ENCODE data around the gene BEND6. TPM values are rescaled to one million over a fixed set of nuclear protein-coding genes. Genes with fewer than 3 reads are reported as not detected.

Gene BEND6
- total and polyA plus RNA-seq, 4 donors = under 0.01 to 0.14 (median 0.03) TPM; not detected in 1

DNA sequence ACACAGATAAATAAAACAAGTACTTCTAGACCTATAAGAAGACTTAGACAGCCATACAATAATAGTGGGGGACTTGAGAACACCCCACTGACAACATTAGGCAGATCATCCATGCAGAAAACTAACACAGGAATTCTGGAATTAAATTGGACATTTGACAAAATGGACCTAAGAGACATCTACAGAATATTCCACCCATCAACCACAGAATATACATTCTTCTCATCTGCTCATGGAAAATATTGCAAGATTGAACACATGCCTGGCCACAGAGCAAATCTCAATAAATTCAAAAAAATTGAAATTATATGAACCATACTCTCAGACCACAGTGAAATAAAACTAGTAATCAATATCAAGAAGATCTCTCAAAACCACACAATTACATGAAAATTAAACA lies 47.3 kb downstream of the BEND6 start:
- peaks cover 0 to 4% (median under 1%) of the 10 kb centered on the region in 4 donors for H3K9me3 ChIP-seq (ENCODE audit: control insufficient read depth in 4 of 4, low read length in 3 of 4)
- DNase-seq (ENCODE audit: low spot score) = no peak

DNA sequence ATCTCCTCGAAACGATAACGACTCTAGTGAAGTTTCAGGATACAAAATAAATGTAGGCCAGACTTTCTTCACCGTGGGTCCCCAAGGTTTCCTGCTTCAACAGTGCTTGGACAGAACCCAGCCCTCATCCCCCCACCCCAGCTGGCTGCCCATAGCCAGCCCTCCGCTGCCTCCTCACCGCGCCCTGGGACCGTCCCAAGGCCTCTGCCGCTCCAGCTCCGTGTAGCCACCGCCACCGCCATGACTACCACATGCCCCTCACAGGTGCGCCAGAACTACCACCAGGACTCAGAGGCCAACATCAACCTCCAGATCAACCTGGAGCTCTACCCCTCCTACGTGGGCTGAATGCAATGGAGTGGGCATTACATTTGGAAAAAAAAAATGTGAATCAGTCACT lies 49.4 kb downstream of the BEND6 start:
- TF ChIP-seq GABPA (IDR thresholded peaks at IDR 0.05 in 1 of 2, conservative IDR thresholded peaks at IDR 0.05 in 1 of 2) = no peak
- no peak for TF ChIP-seq HNF4A (conservative IDR thresholded peaks at IDR 0.05)
- TF ChIP-seq NR2F2 (IDR thresholded peaks at IDR 0.05) = no peak
- no peak for TF ChIP-seq SP1 (IDR thresholded peaks at IDR 0.05)
- no peak for TF ChIP-seq FOXA1 (IDR thresholded peaks at IDR 0.05)
- no peak for TF ChIP-seq REST (IDR thresholded peaks at IDR 0.05)
- no peak for TF ChIP-seq FOXA2 (IDR thresholded peaks at IDR 0.05)
- TF ChIP-seq, protein P1, sequence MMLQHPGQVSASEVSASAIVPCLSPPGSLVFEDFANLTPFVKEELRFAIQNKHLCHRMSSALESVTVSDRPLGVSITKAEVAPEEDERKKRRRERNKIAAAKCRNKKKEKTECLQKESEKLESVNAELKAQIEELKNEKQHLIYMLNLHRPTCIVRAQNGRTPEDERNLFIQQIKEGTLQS (IDR thresholded peaks at IDR 0.05) = no peak
- TF ChIP-seq HNF4G (IDR thresholded peaks at IDR 0.05) = no peak
- TF ChIP-seq, protein P2, sequence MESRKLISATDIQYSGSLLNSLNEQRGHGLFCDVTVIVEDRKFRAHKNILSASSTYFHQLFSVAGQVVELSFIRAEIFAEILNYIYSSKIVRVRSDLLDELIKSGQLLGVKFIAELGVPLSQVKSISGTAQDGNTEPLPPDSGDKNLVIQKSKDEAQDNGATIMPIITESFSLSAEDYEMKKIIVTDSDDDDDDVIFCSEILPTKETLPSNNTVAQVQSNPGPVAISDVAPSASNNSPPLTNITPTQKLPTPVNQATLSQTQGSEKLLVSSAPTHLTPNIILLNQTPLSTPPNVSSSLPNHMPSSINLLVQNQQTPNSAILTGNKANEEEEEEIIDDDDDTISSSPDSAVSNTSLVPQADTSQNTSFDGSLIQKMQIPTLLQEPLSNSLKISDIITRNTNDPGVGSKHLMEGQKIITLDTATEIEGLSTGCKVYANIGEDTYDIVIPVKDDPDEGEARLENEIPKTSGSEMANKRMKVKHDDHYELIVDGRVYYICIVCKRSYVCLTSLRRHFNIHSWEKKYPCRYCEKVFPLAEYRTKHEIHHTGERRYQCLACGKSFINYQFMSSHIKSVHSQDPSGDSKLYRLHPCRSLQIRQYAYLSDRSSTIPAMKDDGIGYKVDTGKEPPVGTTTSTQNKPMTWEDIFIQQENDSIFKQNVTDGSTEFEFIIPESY (IDR thresholded peaks at IDR 0.05) = no peak
- no peak for TF ChIP-seq RXRA (IDR thresholded peaks at IDR 0.05)
- no peak for TF ChIP-seq MAX (IDR thresholded peaks at IDR 0.05)
- H3K4me1 ChIP-seq (ENCODE audit: control insufficient read depth in 4 of 4, insufficient read depth in 4 of 4, low read length in 3 of 4) = no peaks in the 10 kb centered on the region
- no peak overlapping the region for H3K9ac ChIP-seq (ENCODE audit: low read depth in 1 of 2, low read length in 2 of 2)
- no peak overlapping the region for H3K4me3 ChIP-seq (ENCODE audit: low read depth in 1 of 3, low read length in 3 of 3)
- peaks cover 0 to 2% (median 1%) of the 10 kb centered on the region in 4 donors for H3K27me3 ChIP-seq (ENCODE audit: control insufficient read depth in 4 of 4, insufficient read depth in 4 of 4, low read length in 3 of 4)
- DNase-seq (ENCODE audit: low spot score) = no peak
- 94% methylated on average over 14 of the region's 14 CpGs for WGBS
- peaks cover 0 to 3% (median 0%) of the 10 kb centered on the region in 4 donors for H3K9me3 ChIP-seq (ENCODE audit: control insufficient read depth in 4 of 4, low read length in 3 of 4)
- no peaks in the 10 kb centered on the region for H3K36me3 ChIP-seq (ENCODE audit: control insufficient read depth in 4 of 4, insufficient read depth in 3 of 4, low read depth in 1 of 4, low read length in 3 of 4)
- no peak overlapping the region for H3K27ac ChIP-seq (ENCODE audit: low read depth in 1 of 2, low read length in 2 of 2)

More for the DNA sequence above, 47.3 kb downstream of the BEND6 start:
- Histone ChIP-seq H3K4me1 (ENCODE audit: control insufficient read depth in 4 of 4, insufficient read depth in 4 of 4, low read length in 3 of 4) (no peaks in the 10 kb centered on the region), H3K27me3 (ENCODE audit: control insufficient read depth in 4 of 4, insufficient read depth in 4 of 4, low read length in 3 of 4) (peaks cover 0 to 2% (median 1%) of the 10 kb centered on the region in 4 donors), H3K9ac (ENCODE audit: low read depth in 1 of 2, low read length in 2 of 2) (no peak overlapping the region), H3K36me3 (ENCODE audit: control insufficient read depth in 4 of 4, insufficient read depth in 3 of 4, low read depth in 1 of 4, low read length in 3 of 4) (no peaks in the 10 kb centered on the region), H3K27ac (ENCODE audit: low read depth in 1 of 2, low read length in 2 of 2) (no peak overlapping the region), H3K4me3 (ENCODE audit: low read depth in 1 of 3, low read length in 3 of 3) (no peak overlapping the region)
- TF ChIP-seq RXRA (IDR thresholded peaks at IDR 0.05) (no peak), GABPA (IDR thresholded peaks at IDR 0.05 in 1 of 2, conservative IDR thresholded peaks at IDR 0.05 in 1 of 2) (no peak), FOXA1 (IDR thresholded peaks at IDR 0.05) (no peak), HNF4A (conservative IDR thresholded peaks at IDR 0.05) (no peak), HNF4G (IDR thresholded peaks at IDR 0.05) (no peak)

GRCh38 chr6:57006101-57006500 lies 51.2 kb downstream of the BEND6 start:
- Histone ChIP-seq H3K36me3 (ENCODE audit: control insufficient read depth in 4 of 4, insufficient read depth in 3 of 4, low read depth in 1 of 4, low read length in 3 of 4) (no peaks in the 10 kb centered on the region), H3K4me1 (ENCODE audit: control insufficient read depth in 4 of 4, insufficient read depth in 4 of 4, low read length in 3 of 4) (no peaks in the 10 kb centered on the region), H3K9ac (ENCODE audit: low read depth in 1 of 2, low read length in 2 of 2) (no peak overlapping the region), H3K27me3 (ENCODE audit: control insufficient read depth in 4 of 4, insufficient read depth in 4 of 4, low read length in 3 of 4) (peaks cover 0 to under 1% (median 0%) of the 10 kb centered on the region in 4 donors), H3K27ac (ENCODE audit: low read depth in 1 of 2, low read length in 2 of 2) (no peak overlapping the region), H3K9me3 (ENCODE audit: control insufficient read depth in 4 of 4, low read length in 3 of 4) (no peaks in the 10 kb centered on the region), H3K4me3 (ENCODE audit: low read depth in 1 of 3, low read length in 3 of 3) (no peak overlapping the region)
- WGBS = 41% methylated on average over 3 of the region's 3 CpGs
- no peak for DNase-seq (ENCODE audit: low spot score)
- TF ChIP-seq RXRA (IDR thresholded peaks at IDR 0.05) = no peak
- no peak for TF ChIP-seq FOXA1 (IDR thresholded peaks at IDR 0.05)
- TF ChIP-seq, protein P2 (IDR thresholded peaks at IDR 0.05) = no peak
- TF ChIP-seq CTCF (IDR thresholded peaks at IDR 0.05; ENCODE audit: low read depth, low read length, missing input control) = no peak
- TF ChIP-seq HNF4A (conservative IDR thresholded peaks at IDR 0.05) = no peak

Measured in liver (tissue), 9 donors.